ENCODE data around the gene ZPBP. TPM values are rescaled to one million over a fixed set of nuclear protein-coding genes. Genes with fewer than 3 reads are reported as not detected.

ZPBP gene
- total RNA-seq (2014; rRNA removed; shearing (Covaris generic)), result not detected in 2 replicates

- Histone ChIP-seq H3K4me3 (ENCODE audit: insufficient read depth, low read depth, low read length) (peak within 1 kb of the TSS; percentile 36), H3K27me3 (ENCODE audit: control insufficient read depth, insufficient read depth, low read length) (no peaks in the 10 kb centered on the region), H3K36me3 (replicated peaks; ENCODE audit: control insufficient read depth, insufficient read depth, low read length) (no peaks in the 10 kb centered on the region)
- DNase-seq, result peak; percentile 30
These were observed at the start of gene ZPBP for GRCh38 chr7:50092579-50093491. Gene ZPBP (minus strand): TSS chr7:50093246. CDS start chr7:50093194, 52 bp downstream.

- DNase-seq, result no peak
- Histone ChIP-seq H3K36me3 (replicated peaks; ENCODE audit: control insufficient read depth, insufficient read depth, low read length) (no peaks in the 10 kb centered on the region), H3K4me3 (ENCODE audit: insufficient read depth, low read depth, low read length) (no peak overlapping the region), H3K27me3 (ENCODE audit: control insufficient read depth, insufficient read depth, low read length) (no peaks in the 10 kb centered on the region)
These were observed 49.5 kb upstream of the ZPBP start for GRCh38 chr7:50142425-50143017.

GRCh38 chr7:50141854-50142253 is 48.8 kb upstream of the ZPBP start:
- no peaks in the 10 kb centered on the region for H3K36me3 ChIP-seq (replicated peaks; ENCODE audit: control insufficient read depth, insufficient read depth, low read length)
- H3K27me3 ChIP-seq (ENCODE audit: control insufficient read depth, insufficient read depth, low read length), result no peaks in the 10 kb centered on the region
- DNase-seq, result no peak
- H3K4me3 ChIP-seq (ENCODE audit: insufficient read depth, low read depth, low read length), result no peak overlapping the region

GRCh38 chr7:50141131-50141530 is 48.1 kb upstream of the ZPBP start:
- Histone ChIP-seq H3K27me3 (ENCODE audit: control insufficient read depth, insufficient read depth, low read length) (no peaks in the 10 kb centered on the region), H3K36me3 (replicated peaks; ENCODE audit: control insufficient read depth, insufficient read depth, low read length) (no peaks in the 10 kb centered on the region), H3K4me3 (ENCODE audit: insufficient read depth, low read depth, low read length) (no peak overlapping the region)
- no peak for DNase-seq

- Histone ChIP-seq H3K36me3 (replicated peaks; ENCODE audit: control insufficient read depth, insufficient read depth, low read length) (no peaks in the 10 kb centered on the region), H3K27me3 (ENCODE audit: control insufficient read depth, insufficient read depth, low read length) (no peaks in the 10 kb centered on the region), H3K4me3 (ENCODE audit: insufficient read depth, low read depth, low read length) (no peak overlapping the region)
- no peak for DNase-seq
These were observed 47.6 kb upstream of the ZPBP start for GRCh38 chr7:50140688-50141087.

GRCh38 chr7:50138101-50138500 is 45.1 kb upstream of the ZPBP start:
- no peak overlapping the region for H3K4me3 ChIP-seq (ENCODE audit: insufficient read depth, low read depth, low read length)
- no peak for DNase-seq
- no peaks in the 10 kb centered on the region for H3K36me3 ChIP-seq (replicated peaks; ENCODE audit: control insufficient read depth, insufficient read depth, low read length)
- H3K27me3 ChIP-seq (ENCODE audit: control insufficient read depth, insufficient read depth, low read length), result no peaks in the 10 kb centered on the region

- no peak overlapping the region for H3K4me3 ChIP-seq (ENCODE audit: insufficient read depth, low read depth, low read length)
- no peaks in the 10 kb centered on the region for H3K27me3 ChIP-seq (ENCODE audit: control insufficient read depth, insufficient read depth, low read length)
- no peak for DNase-seq
- H3K36me3 ChIP-seq (replicated peaks; ENCODE audit: control insufficient read depth, insufficient read depth, low read length), result no peaks in the 10 kb centered on the region
These were observed 32.7 kb upstream of the ZPBP start for GRCh38 chr7:50125766-50126165.

GRCh38 chr7:50121286-50121685 is 28.2 kb upstream of the ZPBP start:
- H3K4me3 ChIP-seq (ENCODE audit: insufficient read depth, low read depth, low read length), result no peak overlapping the region
- H3K27me3 ChIP-seq (ENCODE audit: control insufficient read depth, insufficient read depth, low read length), result no peaks in the 10 kb centered on the region
- DNase-seq, result no peak
- no peaks in the 10 kb centered on the region for H3K36me3 ChIP-seq (replicated peaks; ENCODE audit: control insufficient read depth, insufficient read depth, low read length)

- Histone ChIP-seq H3K4me3 (ENCODE audit: insufficient read depth, low read depth, low read length) (no peak overlapping the region), H3K36me3 (replicated peaks; ENCODE audit: control insufficient read depth, insufficient read depth, low read length) (no peaks in the 10 kb centered on the region), H3K27me3 (ENCODE audit: control insufficient read depth, insufficient read depth, low read length) (no peaks in the 10 kb centered on the region)
- DNase-seq, result no peak
These were observed 27.0 kb upstream of the ZPBP start for GRCh38 chr7:50119815-50120637.

- H3K36me3 ChIP-seq (replicated peaks; ENCODE audit: control insufficient read depth, insufficient read depth, low read length), result no peaks in the 10 kb centered on the region
- no peak for DNase-seq
- H3K4me3 ChIP-seq (ENCODE audit: insufficient read depth, low read depth, low read length), result no peak overlapping the region
- no peaks in the 10 kb centered on the region for H3K27me3 ChIP-seq (ENCODE audit: control insufficient read depth, insufficient read depth, low read length)
These were observed 19.2 kb upstream of the ZPBP start for GRCh38 chr7:50112250-50112649.

- no peak for DNase-seq
- Histone ChIP-seq H3K36me3 (replicated peaks; ENCODE audit: control insufficient read depth, insufficient read depth, low read length) (no peaks in the 10 kb centered on the region), H3K27me3 (ENCODE audit: control insufficient read depth, insufficient read depth, low read length) (no peaks in the 10 kb centered on the region), H3K4me3 (ENCODE audit: insufficient read depth, low read depth, low read length) (no peak overlapping the region)
These were observed 8.8 kb upstream of the ZPBP start for GRCh38 chr7:50101873-50102272.

- Histone ChIP-seq H3K27me3 (ENCODE audit: control insufficient read depth, insufficient read depth, low read length) (no peaks in the 10 kb centered on the region), H3K4me3 (ENCODE audit: insufficient read depth, low read depth, low read length) (no peak overlapping the region), H3K36me3 (replicated peaks; ENCODE audit: control insufficient read depth, insufficient read depth, low read length) (no peaks in the 10 kb centered on the region)
- no peak for DNase-seq
These were observed 2.6 kb upstream of the ZPBP start for GRCh38 chr7:50095634-50096033.

GRCh38 chr7:50088463-50089129 is 4.5 kb downstream of the ZPBP start:
- no peaks in the 10 kb centered on the region for H3K27me3 ChIP-seq (ENCODE audit: control insufficient read depth, insufficient read depth, low read length)
- DNase-seq, result no peak
- no peak overlapping the region for H3K4me3 ChIP-seq (ENCODE audit: insufficient read depth, low read depth, low read length)
- H3K36me3 ChIP-seq (replicated peaks; ENCODE audit: control insufficient read depth, insufficient read depth, low read length), result no peaks in the 10 kb centered on the region

GRCh38 chr7:50085344-50085743 is 7.7 kb downstream of the ZPBP start:
- no peaks in the 10 kb centered on the region for H3K27me3 ChIP-seq (ENCODE audit: control insufficient read depth, insufficient read depth, low read length)
- DNase-seq, result no peak
- no peaks in the 10 kb centered on the region for H3K36me3 ChIP-seq (replicated peaks; ENCODE audit: control insufficient read depth, insufficient read depth, low read length)
- H3K4me3 ChIP-seq (ENCODE audit: insufficient read depth, low read depth, low read length), result no peak overlapping the region

Data from H7 (cell line).